Measurements from ENCODE around the gene AMPD3.

GRCh38 chr11:10461276-10461790, 6.3 kb downstream of the AMPD3 start:
- TF ChIP-seq CTCF (IDR thresholded peaks at IDR 0.05) (no peak), POLR2A (IDR thresholded peaks at IDR 0.05) (no peak)

All from sigmoid colon (tissue), 3 donors.